Heart left ventricle (tissue), 16 donors: ENCODE data around the gene HSPA9. TPM values are rescaled to one million over a fixed set of nuclear protein-coding genes. Genes with fewer than 3 reads are reported as not detected.

Source experiments
- ATAC-seq, 4 donors: fragments of 200-7000 bp; cut with Tn5 transposase; one replicate each; pipeline ENCODE4 v1.9.1; 2020 to 2022; ENCODE audit warnings: moderate library complexity in 4 of 4, mild to moderate bottlenecking in 3 of 4, moderate number of reproducible peaks in 1 of 4
- DNase-seq, 5 donors: peaks; one replicate each; pipeline ENCODE4 v3.0.0-alpha.2; 2020
- H3K27ac ChIP-seq, 12 donors: fragments of 200-600 bp; sonication (generic) in 4 of 12; one replicate each; pipeline versions ENCODE4 v1.5.0 to v1.8.0; 2016 to 2022; ENCODE audit warnings: mild to moderate bottlenecking in 2 of 12
- H3K27me3 ChIP-seq, 9 donors: fragments of 200-600 bp; sonication (generic) in 2 of 9; one replicate each; pipeline versions ENCODE4 v1.5.1 to v1.8.0; 2016 to 2022; ENCODE audit warnings: mild to moderate bottlenecking in 3 of 9
- H3K36me3 ChIP-seq, 9 donors: fragments of 200-600 bp; sonication (generic) in 2 of 9; one replicate each; pipeline versions ENCODE4 v1.5.0 to v1.8.0; 2018 to 2022; ENCODE audit warnings: mild to moderate bottlenecking in 2 of 9
- H3K4me1 ChIP-seq, 12 donors: fragments of 200-600 bp; sonication (generic) in 4 of 12; one replicate each; pipeline versions ENCODE4 v1.5.0 to v1.8.0; 2016 to 2022; ENCODE audit warnings: mild to moderate bottlenecking in 3 of 12
- H3K4me3 ChIP-seq, 12 donors: fragments of 200-600 bp; sonication (generic) in 4 of 12; one replicate each; pipeline versions ENCODE4 v1.5.0 to v1.8.0; 2017 to 2022; ENCODE audit warnings: mild to moderate bottlenecking in 9 of 12, moderate library complexity in 4 of 12
- H3K9me3 ChIP-seq, 12 donors: fragments of 200-600 bp; sonication (generic) in 4 of 12; one replicate each; pipeline versions ENCODE4 v1.5.0 to v1.8.0; 2016 to 2022; ENCODE audit warnings: mild to moderate bottlenecking in 1 of 12
- POLR2A ChIP-seq, 2 donors: fragments of 450-650 bp; IDR thresholded peaks; one replicate each; pipeline ENCODE4 v1.6.1; 2017; ENCODE audit warnings: antibody characterized with exemption in 2 of 2, mild to moderate bottlenecking in 2 of 2, moderate library complexity in 2 of 2
- WGBS, 4 donors: extraction: QIAGEN DNeasy Blood & Tissue Kit in 2 of 4; methylation state at CpG; one replicate each; pipeline versions ENCODE4 v1.1.5 to v1.1.7; 2013 to 2018; 5-methylcytosine and 5-hydroxymethylcytosine counted together
- intact Hi-C, 10 donors: fragments of 100-400 bp; cut with DNase I; formaldehyde crosslinking; loops; one replicate each; pipeline versions ENCODE4 v1.11.1 to v1.14.2; 2022
- polyA plus RNA-seq, 2 donors: library from polyadenylated mRNA; stranded (reverse); fragments of 200-250 nt; gene quantifications; one replicate each; pipeline ENCODE4 v1.2.3, GENCODE V29; 2013
- total RNA-seq, 9 donors: library from RNA; depleted of rRNA in 2 of 9; stranded (reverse); fragments of >200 nt in 2 of 9; fragmentation: NEBNext Ultra II Directional in 3 of 9; extraction: Animal tissue kit (Norgen Biotek cat#: 25700) in 3 of 9; gene quantifications; one replicate each; pipeline versions ENCODE4 v1.1.0 to v1.2.4, GENCODE V29; 2016 to 2023
- TF ChIP-seq, protein P1 (sequence below), 12 donors: fragments of 200-600 bp; sonication (generic) in 4 of 12; IDR thresholded peaks; one replicate each; pipeline versions ENCODE4 v1.5.0 to v1.8.0; 2018 to 2022; ENCODE audit warnings: antibody characterized with exemption in 12 of 12, mild to moderate bottlenecking in 5 of 12
- donor health status: ischemic (EF 13 %, LVEDD 7.1; RV severe dilation, severe dysfunction).
- donor health status: healthy with polysubstance abuse.
- donor health status: DM: no; HTN: yes; CAD: no.
- donor health status: DM: no; HTN: no; CAD: no.
- donor health status: ischemic (EF 25% LVEDD 6.9; RV normal size, moderate dysfunction).
- donor health status: ischemic (EF 25% LVEDD 5.7; RV mildly dilated, moderate dysfunction).
- donor health status: healthy.
- donor health status: DM: yes; HTN: yes; CAD: no.
- donor health status: ischemic (EF 35%, LVEDD 5.7; RV mildly dilated, moderate dysfunction).
- donor health status: nonischemic (EF 11% LVEDD 7.7; RV severe dilation, severe dysfunction).
- donor health status: DM: yes; HTN: yes; CAD: no.
- donor health status: PGD.
- donor health status: ischemic (EF 29% LVEDD 5.4; RV normal size, mild dysfunction).
- donor health status: nonischemic (EF 23%, LVEDD 6.1; RV moderate dilation, normal function).

HSPA9 gene
- total and polyA plus RNA-seq, 11 donors: 115 to 481 (median 313) TPM

DNA sequence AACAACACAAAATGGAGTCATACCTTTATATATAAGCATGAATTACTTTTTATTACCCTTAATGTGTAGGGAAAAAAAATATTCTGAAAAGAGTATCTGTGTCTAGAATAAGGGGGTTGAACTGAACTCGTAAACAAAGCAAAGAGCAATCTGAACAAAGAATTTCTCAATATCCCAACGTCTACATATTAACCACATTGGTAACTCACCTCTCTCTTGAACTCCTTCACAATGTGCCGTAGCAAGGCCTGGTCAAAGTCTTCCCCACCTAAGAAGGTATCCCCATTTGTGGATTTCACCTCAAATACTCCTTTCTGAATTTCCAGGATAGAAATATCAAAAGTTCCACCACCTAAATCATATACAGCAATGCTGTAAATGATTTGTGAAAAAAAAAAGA, 8.4 kb downstream of the HSPA9 start:
- ATAC-seq (no peak), DNase-seq (no peak)
- H3K27ac ChIP-seq: no peak overlapping the region
- WGBS, 4 donors: 81 to 89% (median 82%) methylated on average over 3 of the region's 3 CpGs
- no peaks in the 10 kb centered on the region for H3K9me3 ChIP-seq
- H3K4me1 ChIP-seq: peaks cover 0 to 31% (median 6%) of the 10 kb centered on the region in 12 donors
- H3K4me3 ChIP-seq: no peak overlapping the region
- peaks cover 3 to 98% (median 97%) of the 10 kb centered on the region in 9 donors for H3K36me3 ChIP-seq
- no peak for TF ChIP-seq POLR2A (IDR thresholded peaks at IDR 0.05)
- TF ChIP-seq, protein P1, sequence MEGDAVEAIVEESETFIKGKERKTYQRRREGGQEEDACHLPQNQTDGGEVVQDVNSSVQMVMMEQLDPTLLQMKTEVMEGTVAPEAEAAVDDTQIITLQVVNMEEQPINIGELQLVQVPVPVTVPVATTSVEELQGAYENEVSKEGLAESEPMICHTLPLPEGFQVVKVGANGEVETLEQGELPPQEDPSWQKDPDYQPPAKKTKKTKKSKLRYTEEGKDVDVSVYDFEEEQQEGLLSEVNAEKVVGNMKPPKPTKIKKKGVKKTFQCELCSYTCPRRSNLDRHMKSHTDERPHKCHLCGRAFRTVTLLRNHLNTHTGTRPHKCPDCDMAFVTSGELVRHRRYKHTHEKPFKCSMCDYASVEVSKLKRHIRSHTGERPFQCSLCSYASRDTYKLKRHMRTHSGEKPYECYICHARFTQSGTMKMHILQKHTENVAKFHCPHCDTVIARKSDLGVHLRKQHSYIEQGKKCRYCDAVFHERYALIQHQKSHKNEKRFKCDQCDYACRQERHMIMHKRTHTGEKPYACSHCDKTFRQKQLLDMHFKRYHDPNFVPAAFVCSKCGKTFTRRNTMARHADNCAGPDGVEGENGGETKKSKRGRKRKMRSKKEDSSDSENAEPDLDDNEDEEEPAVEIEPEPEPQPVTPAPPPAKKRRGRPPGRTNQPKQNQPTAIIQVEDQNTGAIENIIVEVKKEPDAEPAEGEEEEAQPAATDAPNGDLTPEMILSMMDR (IDR thresholded peaks at IDR 0.05): no peak
- no peaks in the 10 kb centered on the region for H3K27me3 ChIP-seq
- intact Hi-C loops: no loop called here

DNA sequence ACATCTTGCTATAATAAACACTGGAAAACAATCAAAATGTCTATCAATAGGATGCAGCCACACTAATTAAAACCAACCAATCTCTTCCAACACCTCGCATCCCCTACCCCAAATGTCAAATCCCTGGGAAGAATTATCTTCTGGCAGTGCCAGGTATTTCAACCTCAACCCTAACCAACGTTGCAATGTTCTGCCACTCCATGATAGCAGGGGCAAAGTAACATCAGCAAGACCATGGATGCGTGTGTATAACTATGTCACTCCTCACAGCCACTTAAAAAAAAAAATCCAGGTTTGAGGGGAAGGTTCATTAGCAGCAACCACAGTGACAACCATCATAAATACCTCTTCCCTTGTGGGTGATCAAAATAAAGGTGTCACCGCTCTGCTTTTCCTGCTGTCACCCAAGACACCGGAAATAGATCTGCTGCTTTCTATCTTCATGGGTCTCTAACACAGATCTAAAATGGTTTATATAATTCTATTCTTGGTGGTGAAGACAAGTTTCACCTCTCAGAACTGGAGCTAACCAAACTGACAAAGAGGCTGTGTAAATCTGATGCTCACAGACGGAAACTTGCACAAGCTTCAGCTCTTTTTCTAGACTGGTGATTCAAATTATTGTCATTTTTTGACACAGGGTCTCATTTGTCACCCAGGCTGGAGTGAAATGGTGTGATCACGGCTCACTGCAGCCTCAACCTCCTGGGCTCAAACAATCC, 9.9 kb downstream of the HSPA9 start:
- no peaks in the 10 kb centered on the region for H3K9me3 ChIP-seq
- no peak for TF ChIP-seq POLR2A (IDR thresholded peaks at IDR 0.05)
- TF ChIP-seq, protein P1 (IDR thresholded peaks at IDR 0.05): no peak
- H3K4me3 ChIP-seq: no peak overlapping the region
- H3K36me3 ChIP-seq: peaks cover 3 to 98% (median 97%) of the 10 kb centered on the region in 9 donors
- peak overlapping the region in 1 of 12 donors; percentile 47 for H3K27ac ChIP-seq
- H3K27me3 ChIP-seq: no peaks in the 10 kb centered on the region
- peaks cover 0 to 31% (median 6%) of the 10 kb centered on the region in 12 donors for H3K4me1 ChIP-seq
- ATAC-seq (no peak), DNase-seq (no peak)
- 78 to 89% (median 83%) methylated on average over 7 of the region's 7 CpGs for WGBS, 4 donors
- intact Hi-C loops: no loop called here

DNA sequence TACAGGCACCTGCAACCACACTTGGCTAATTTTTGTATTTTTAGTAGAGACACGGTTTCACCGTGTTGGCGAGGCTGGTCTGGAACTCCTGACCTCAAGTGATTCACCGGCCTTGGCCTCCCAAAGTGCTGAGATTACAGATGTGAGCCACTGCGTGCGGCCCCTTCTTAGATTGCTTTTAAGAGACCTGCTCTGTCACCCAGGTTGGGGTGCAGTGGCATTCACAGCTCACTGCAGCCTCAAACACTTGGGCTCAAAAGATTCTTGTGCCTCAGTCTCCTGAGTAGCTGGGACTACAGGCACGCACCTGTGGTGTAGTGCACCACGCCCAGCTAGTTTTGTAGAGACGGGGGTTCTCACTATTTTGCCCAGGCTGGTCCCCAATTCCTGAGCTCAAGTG, 11.0 kb downstream of the HSPA9 start:
- 81 to 89% (median 88%) methylated on average over 8 to 9 of the region's 9 CpGs for WGBS, 4 donors
- Histone ChIP-seq H3K27me3 (no peaks in the 10 kb centered on the region), H3K4me1 (peaks cover 0 to 31% (median under 1%) of the 10 kb centered on the region in 12 donors), H3K9me3 (no peaks in the 10 kb centered on the region), H3K27ac (no peak overlapping the region), H3K4me3 (no peak overlapping the region), H3K36me3 (peaks cover 3 to 98% (median 97%) of the 10 kb centered on the region in 9 donors)
- ATAC-seq (no peak), DNase-seq (no peak)
- intact Hi-C loops: no loop called here
- no peak for TF ChIP-seq POLR2A (IDR thresholded peaks at IDR 0.05)
- TF ChIP-seq, protein P1 (IDR thresholded peaks at IDR 0.05): no peak

DNA sequence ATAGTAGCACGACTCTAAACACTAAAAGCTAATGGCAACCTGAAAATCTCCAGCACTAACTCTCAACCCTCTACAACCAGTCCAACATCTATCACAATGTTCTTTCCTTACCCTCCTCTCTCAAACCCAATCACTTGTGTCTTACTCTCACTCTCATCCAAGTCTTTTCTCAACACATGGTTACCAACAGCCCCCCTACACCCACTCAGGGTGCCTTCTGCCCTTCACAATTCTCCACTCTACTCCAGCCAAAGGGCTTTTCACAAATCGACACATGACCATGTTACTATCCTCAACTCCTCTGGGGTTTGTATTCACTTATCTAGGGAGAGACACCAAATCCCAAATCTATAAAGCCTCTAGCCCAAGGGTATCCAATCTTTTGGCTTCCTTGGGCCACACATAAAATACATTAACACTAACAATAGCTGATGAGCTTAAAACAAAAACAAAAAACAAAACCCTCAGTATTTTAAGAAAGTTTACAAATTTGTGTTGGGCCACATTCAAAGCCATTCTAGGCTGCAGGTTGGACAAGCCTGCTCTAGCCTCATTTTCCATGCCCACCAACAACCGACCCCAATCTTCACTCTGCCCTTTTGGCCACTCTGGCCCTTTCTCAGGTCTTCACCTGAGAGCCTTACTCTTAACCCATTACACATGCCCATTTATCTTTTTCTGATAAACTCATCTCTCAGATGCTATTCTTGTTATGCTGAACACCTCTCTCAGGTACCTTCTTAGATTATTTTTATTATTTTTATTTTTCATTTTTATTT, 11.7 kb downstream of the HSPA9 start:
- ATAC-seq (peak in 2 of 4 donors; percentile 23 to 29), DNase-seq (no peak)
- Histone ChIP-seq H3K4me3 (no peak overlapping the region), H3K9me3 (no peaks in the 10 kb centered on the region), H3K27ac (no peak overlapping the region), H3K27me3 (no peaks in the 10 kb centered on the region), H3K4me1 (peaks cover 0 to 31% (median 0%) of the 10 kb centered on the region in 12 donors), H3K36me3 (peaks cover 3 to 98% (median 97%) of the 10 kb centered on the region in 9 donors)
- intact Hi-C loops: no loop called here
- no peak for TF ChIP-seq POLR2A (IDR thresholded peaks at IDR 0.05)
- TF ChIP-seq, protein P1 (IDR thresholded peaks at IDR 0.05): no peak
- 67 to 76% (median 72%) methylated on average over 3 of the region's 3 CpGs for WGBS, 4 donors
